ENCODE results near the gene EML4.

DNA sequence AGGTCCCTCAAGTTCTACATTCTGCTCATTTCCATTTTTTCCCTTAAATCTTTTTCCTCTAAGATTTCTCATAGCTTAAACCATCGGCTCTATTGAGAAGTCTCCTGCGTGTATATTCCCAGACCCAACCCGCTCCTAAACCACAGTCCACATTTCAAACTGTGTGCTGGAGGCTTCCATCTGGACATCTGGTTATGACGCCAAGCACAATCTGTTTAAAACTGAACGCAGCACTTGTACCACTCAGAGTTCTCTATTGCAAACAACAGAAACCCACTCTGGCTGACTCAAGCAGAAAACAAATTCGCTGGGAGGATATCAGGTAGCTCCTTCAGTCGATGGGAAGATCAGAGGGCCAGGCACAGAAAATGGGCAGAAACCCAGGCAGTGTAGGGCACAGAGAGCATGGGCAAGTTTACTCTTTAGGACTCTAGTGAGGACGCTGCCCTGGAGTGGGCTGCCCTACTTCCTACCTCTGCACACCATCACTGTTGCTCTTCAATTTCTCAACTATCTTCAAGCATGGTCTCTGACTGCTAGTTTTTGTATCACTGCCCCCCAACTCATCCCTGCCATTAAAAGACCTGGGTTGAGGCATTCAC, 5.6 kb upstream of the EML4 start:
- TF ChIP-seq, protein P1, sequence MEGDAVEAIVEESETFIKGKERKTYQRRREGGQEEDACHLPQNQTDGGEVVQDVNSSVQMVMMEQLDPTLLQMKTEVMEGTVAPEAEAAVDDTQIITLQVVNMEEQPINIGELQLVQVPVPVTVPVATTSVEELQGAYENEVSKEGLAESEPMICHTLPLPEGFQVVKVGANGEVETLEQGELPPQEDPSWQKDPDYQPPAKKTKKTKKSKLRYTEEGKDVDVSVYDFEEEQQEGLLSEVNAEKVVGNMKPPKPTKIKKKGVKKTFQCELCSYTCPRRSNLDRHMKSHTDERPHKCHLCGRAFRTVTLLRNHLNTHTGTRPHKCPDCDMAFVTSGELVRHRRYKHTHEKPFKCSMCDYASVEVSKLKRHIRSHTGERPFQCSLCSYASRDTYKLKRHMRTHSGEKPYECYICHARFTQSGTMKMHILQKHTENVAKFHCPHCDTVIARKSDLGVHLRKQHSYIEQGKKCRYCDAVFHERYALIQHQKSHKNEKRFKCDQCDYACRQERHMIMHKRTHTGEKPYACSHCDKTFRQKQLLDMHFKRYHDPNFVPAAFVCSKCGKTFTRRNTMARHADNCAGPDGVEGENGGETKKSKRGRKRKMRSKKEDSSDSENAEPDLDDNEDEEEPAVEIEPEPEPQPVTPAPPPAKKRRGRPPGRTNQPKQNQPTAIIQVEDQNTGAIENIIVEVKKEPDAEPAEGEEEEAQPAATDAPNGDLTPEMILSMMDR (IDR thresholded peaks at IDR 0.05) = no peak
- no peak for TF ChIP-seq POLR2A (IDR thresholded peaks at IDR 0.05)
